Omental fat pad (tissue), 4 donors: Measurements from ENCODE around the gene COL4A1. TPM values are rescaled to one million over a fixed set of nuclear protein-coding genes. Genes with fewer than 3 reads are reported as not detected.

Source experiments
- ATAC-seq: fragments of 150-250 bp; one replicate; pipeline ENCODE4 v1.9.1; 2016; ENCODE audit warnings: mild to moderate bottlenecking, moderate library complexity; ENCODE audit not compliant: low FRiP score
- DNase-seq: peaks from one replicate; pipeline ENCODE4 v3.0.0-alpha.2; 2019; ENCODE audit warnings: low spot score
- total RNA-seq, 4 donors: library from RNA; depleted of rRNA; stranded (reverse); fragments of >200 nt; gene quantifications; one replicate each; pipeline ENCODE4 v1.1.0, GENCODE V29; 2016
- TF ChIP-seq, protein P1 (sequence below), 3 donors: fragments of 450-650 bp; IDR thresholded peaks; one replicate each; pipeline ENCODE4 v1.5.1; 2016 to 2017; ENCODE audit warnings: antibody characterized with exemption in 3 of 3, mild to moderate bottlenecking in 3 of 3, moderate library complexity in 2 of 3

Gene COL4A1
- total RNA-seq, 4 donors from 2014 or later: 611 to 1,113 (median 995) TPM

DNA sequence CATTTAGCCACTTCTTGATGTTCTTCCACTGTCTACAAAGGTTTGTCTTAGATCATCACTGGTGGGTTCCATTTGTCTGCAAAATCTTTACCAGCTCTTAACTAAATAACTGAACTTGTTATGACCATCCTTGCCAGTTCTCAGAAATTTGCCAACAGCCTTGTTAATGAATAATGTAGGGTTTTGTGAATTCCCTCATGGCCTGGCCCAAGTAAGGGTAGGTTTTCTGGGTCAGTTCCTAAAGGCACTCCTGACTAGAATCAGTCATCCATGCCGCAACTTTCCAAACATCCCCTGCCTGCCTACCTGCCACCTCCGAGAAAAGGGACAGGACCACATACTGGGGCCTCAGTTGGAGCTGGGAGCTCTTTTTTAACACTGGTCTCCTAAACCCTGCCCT, 4.0 kb downstream of the COL4A1 start:
- DNase-seq: no peak
- no peak for ATAC-seq
- TF ChIP-seq, protein P1, sequence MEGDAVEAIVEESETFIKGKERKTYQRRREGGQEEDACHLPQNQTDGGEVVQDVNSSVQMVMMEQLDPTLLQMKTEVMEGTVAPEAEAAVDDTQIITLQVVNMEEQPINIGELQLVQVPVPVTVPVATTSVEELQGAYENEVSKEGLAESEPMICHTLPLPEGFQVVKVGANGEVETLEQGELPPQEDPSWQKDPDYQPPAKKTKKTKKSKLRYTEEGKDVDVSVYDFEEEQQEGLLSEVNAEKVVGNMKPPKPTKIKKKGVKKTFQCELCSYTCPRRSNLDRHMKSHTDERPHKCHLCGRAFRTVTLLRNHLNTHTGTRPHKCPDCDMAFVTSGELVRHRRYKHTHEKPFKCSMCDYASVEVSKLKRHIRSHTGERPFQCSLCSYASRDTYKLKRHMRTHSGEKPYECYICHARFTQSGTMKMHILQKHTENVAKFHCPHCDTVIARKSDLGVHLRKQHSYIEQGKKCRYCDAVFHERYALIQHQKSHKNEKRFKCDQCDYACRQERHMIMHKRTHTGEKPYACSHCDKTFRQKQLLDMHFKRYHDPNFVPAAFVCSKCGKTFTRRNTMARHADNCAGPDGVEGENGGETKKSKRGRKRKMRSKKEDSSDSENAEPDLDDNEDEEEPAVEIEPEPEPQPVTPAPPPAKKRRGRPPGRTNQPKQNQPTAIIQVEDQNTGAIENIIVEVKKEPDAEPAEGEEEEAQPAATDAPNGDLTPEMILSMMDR (IDR thresholded peaks at IDR 0.05): no peak

DNA sequence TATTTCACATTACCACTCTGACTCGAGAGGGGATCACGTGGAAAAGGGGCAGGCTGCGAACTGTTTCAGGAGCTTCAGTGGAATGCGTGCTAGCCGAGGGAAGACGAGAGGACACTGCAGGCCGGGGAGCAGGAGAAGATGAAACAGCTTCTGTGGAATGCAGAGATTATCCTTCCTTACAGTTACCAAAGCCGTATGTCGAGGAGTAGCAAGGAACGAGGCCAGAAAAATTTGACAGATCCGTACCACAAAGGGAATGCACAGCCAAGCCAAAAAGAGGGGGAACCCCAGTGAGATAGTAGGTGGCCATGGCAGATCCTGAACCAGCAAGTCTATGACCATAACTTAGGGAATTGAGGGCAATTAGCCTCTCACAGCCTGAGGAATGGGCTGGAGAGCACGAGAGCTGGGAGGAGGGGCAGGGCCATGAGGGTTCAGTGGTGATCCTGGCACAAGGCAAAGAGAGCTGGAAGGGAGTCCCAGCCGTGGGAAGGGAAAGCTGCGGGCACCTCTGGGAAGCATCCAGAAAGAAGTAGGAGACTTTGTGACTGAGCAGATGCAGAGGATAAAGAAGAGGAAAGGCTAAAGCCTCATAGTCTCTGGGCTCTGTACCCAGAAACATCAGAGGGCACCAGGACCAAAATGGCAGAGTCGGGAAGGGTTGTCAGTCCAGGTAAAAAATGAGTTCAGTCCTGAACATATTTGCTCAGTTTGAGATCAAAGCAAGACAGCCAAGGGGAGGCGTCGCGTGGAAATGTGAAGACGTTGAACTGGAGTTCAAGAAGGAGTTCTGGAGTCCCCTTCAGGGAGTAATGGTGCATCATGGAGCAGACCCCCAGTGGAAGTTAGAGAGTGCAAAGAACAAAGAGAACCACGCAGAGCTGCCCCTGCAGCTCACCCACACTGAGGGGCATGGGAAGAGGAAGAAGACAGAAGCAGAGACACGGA, 5.1 kb downstream of the COL4A1 start:
- TF ChIP-seq, protein P1 (IDR thresholded peaks at IDR 0.05): no peak
- DNase-seq: no peak
- no peak for ATAC-seq

DNA sequence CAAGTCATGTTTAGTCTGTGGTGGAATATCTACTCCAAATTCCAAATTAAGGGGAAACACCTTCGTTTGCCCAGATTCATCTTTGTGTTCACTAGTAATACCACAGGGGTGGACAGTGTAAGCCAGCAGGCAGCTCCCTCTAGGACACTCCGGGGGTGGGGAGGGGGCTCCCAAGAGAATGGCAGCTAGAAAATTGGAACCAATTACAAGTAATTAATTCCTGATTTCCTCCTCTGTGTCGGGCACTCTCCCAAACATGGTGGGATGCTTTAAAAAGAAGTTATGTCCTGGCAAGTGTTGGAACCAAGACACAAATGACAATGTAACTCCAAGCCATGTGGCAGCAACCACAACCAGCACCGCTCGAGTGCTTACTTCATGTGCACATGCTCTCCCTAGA, 5.9 kb downstream of the COL4A1 start:
- DNase-seq (no peak), ATAC-seq (no peak)
- TF ChIP-seq, protein P1 (IDR thresholded peaks at IDR 0.05): no peak

GRCh38 chr13:110300090-110300815, 6.7 kb downstream of the COL4A1 start:
- DNase-seq: no peak
- TF ChIP-seq, protein P1 (IDR thresholded peaks at IDR 0.05): no peak
- no peak for ATAC-seq

- TF ChIP-seq, protein P1 (IDR thresholded peaks at IDR 0.05): no peak
- ATAC-seq (no peak), DNase-seq (no peak)
Observed at GRCh38 chr13:110299283-110299840, 7.6 kb downstream of the COL4A1 start.

- TF ChIP-seq, protein P1 (IDR thresholded peaks at IDR 0.05): no peak
- DNase-seq (no peak), ATAC-seq (no peak)
Observed at GRCh38 chr13:110298505-110299282, 8.3 kb downstream of the COL4A1 start.
